ENCODE results near the gene EDRF1.

EDRF1 gene

DNA sequence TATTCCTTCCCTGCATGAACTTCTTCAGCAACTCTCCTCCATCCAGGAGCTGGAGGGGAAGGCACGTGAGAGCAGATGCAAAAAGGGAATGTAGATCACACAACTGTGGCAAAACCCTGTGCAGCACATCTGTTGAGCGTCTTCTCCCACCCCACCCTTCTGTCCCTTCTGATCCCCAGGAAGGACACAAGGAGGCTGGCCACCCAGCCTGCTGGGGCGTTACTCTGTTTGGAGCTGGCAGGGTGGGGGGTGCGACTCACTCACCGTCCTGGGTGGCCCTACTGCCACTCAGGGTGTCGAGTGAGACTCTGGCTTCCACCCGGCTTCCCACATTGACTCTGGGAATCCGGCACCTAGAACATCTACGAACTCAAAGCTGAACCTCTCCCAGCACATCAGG lies 66.3 kb downstream of the EDRF1 start:
- H3K4me3 ChIP-seq (ENCODE audit: control insufficient read depth, low read depth, low read length) = no peak overlapping the region
- DNase-seq (ENCODE audit: low read depth) = no peak
- TF ChIP-seq, protein P1, sequence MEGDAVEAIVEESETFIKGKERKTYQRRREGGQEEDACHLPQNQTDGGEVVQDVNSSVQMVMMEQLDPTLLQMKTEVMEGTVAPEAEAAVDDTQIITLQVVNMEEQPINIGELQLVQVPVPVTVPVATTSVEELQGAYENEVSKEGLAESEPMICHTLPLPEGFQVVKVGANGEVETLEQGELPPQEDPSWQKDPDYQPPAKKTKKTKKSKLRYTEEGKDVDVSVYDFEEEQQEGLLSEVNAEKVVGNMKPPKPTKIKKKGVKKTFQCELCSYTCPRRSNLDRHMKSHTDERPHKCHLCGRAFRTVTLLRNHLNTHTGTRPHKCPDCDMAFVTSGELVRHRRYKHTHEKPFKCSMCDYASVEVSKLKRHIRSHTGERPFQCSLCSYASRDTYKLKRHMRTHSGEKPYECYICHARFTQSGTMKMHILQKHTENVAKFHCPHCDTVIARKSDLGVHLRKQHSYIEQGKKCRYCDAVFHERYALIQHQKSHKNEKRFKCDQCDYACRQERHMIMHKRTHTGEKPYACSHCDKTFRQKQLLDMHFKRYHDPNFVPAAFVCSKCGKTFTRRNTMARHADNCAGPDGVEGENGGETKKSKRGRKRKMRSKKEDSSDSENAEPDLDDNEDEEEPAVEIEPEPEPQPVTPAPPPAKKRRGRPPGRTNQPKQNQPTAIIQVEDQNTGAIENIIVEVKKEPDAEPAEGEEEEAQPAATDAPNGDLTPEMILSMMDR (conservative IDR thresholded peaks at IDR 0.05; ENCODE audit: control insufficient read depth, insufficient read depth, low read depth, low read length) = no peak

DNA sequence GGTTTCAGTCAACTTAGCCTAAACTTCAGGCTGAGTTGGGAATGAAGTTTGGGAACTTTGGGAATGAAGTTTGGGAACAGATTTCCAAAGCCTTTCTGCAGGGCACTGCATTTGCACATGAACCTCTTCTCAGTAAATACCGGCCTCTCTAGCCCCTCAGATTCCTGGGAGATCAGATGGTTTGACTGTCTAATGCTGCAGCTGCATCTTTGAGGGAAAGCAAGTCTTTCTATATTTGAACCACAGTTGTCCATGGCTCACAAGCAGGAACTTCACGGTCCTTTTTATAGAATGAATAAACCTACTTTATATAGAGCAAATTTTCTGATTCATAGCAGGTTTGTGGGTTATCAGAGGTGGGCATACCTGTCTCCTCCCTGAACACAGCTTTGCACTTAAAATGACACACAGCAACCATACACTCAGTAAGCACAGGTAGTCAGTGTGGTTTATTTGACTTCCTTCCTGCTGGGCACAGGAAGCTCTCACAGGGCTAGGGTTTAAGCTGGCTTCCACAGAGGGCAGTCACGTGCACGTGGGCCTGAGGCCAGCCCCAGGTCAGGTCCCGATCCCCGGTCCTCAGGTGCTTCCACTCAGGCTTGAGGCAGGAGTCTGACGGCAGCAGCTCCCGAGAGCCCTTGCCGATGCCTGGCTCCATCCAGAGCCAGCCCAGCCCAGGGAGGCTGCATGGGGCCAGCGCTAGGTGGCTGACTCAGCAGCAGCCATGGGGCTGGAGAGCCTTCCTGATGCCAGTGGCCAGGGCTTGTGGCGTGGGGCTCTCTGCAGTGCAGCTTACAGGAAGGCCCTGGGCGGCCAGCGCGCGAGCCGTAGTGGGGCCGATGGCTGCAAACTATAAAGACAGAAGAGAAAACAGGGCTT lies 68.9 kb downstream of the EDRF1 start:
- DNase-seq (ENCODE audit: low read depth) = no peak
- H3K4me3 ChIP-seq (ENCODE audit: control insufficient read depth, low read depth, low read length) = no peak overlapping the region
- TF ChIP-seq, protein P1 (conservative IDR thresholded peaks at IDR 0.05; ENCODE audit: control insufficient read depth, insufficient read depth, low read depth, low read length) = no peak

DNA sequence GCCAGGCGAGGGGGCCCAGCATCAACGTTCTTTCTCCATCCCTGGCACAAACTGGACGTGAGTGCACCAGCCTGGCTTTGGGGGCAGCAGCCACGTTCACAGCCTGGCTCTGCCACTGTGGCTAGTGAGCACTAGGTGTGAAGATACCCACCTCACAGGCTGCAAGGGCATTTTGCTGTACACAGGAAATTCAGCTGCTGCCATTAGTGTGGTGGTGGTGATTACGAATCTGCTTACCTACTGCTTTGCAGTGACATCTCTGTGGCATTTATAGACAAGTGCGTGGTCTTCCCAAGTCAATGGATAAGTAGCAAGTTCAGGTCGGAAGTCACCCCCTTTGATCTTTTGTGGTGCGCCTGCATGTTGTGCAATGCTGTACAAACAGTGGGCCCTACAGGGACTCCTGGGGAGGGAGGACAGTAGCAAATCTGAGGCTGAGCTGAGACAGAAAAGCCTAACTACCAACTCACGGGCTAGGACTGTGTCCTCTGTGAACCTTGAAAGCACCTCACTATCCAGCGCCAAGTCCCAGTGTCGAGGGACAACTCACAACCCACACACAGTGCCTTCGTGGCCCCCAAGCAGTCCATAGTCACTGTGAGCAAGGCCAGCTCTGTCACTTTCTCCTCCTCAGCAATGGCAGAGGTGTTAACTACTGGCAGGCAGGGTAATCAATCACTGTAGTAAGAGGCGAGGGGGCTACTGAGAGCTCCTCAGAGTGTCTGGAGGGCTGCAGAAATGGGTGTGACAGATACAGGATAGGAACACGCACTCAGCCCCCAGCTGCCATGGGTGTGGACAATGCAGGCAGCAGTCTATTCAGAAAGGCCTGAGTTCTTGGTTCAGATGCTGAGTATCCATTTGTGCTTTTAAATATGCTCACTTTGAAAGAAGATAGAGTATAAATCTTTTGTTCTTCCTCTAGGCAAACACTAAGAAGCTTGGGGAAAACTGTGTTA lies 73.1 kb downstream of the EDRF1 start:
- DNase-seq (ENCODE audit: low read depth) = no peak
- H3K4me3 ChIP-seq (ENCODE audit: control insufficient read depth, low read depth, low read length) = no peak overlapping the region
- TF ChIP-seq, protein P1 (conservative IDR thresholded peaks at IDR 0.05; ENCODE audit: control insufficient read depth, insufficient read depth, low read depth, low read length) = no peak

DNA sequence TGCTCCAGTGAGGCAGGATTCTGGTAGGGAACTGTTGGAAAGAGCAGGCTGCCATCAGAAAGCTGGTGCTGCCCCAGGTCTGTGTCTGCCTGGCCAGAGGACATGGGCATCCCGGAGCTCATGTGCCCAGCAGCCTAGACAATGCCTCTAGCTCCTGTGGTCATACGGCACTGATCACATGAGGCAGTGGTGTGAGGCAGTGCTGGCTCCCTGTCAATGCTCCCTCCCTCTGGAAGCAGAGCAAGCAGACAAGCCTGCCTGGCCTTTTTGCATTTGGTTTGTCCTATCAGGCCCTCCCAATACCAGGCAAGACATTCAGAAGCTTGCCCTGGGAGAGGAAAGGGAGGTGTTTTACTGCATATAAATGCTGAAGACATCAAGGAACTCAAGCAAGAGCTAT lies 75.6 kb downstream of the EDRF1 start:
- no peak for DNase-seq (ENCODE audit: low read depth)
- TF ChIP-seq, protein P1 (conservative IDR thresholded peaks at IDR 0.05; ENCODE audit: control insufficient read depth, insufficient read depth, low read depth, low read length) = no peak
- H3K4me3 ChIP-seq (ENCODE audit: control insufficient read depth, low read depth, low read length) = no peak overlapping the region

DNA sequence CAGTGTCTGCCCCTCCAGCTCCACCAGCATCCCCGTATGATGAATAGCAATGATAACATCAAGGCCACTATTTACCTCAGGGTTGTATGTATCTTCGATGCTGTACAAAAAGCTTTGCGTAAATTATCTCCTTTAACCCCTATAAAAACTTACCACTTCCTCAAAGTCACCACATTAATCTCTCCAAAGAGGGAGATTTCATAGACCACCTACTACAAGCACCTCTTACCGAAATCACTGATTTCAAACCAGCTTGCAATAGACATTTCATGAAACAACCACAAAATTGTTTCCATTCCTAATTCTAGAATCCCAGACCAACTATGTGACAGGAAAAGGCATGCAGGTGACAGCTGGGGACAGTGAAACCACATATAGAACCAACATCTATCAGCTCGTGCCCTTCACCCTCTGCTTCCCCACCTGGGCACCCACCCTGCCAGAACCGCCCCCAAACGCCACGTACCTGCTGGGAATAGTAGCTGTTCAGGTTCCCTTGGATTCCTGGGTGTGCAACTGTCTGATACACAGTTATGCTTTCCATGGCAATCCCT lies 76.2 kb downstream of the EDRF1 start:
- H3K4me3 ChIP-seq (ENCODE audit: control insufficient read depth, low read depth, low read length) = no peak overlapping the region
- DNase-seq (ENCODE audit: low read depth) = no peak
- TF ChIP-seq, protein P1 (conservative IDR thresholded peaks at IDR 0.05; ENCODE audit: control insufficient read depth, insufficient read depth, low read depth, low read length) = no peak

DNA sequence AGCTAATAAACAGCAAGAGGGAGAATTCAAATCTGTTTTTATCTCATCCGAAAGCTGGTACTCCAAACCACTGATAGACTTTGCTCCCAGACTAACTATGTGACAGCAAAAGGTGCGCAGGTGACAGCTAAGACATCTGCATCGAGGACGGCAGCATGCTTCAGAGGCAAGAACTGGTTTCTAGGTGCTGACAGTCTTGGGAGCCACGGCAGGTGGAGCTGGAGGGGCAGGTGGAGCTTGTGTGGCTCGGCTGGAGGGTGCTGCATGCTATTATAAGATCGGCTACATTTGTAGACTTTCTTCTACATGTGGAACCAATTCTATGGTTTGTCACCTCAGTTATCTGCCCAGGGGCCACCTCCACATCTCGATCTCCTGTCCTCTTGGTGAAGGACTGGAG lies 77.9 kb downstream of the EDRF1 start:
- DNase-seq (ENCODE audit: low read depth) = no peak
- H3K4me3 ChIP-seq (ENCODE audit: control insufficient read depth, low read depth, low read length) = no peak overlapping the region
- TF ChIP-seq, protein P1 (conservative IDR thresholded peaks at IDR 0.05; ENCODE audit: control insufficient read depth, insufficient read depth, low read depth, low read length) = no peak

Measured in fibroblast of mammary gland (primary cell).